GM12801 (cell line): ENCODE data around the gene MTA1.

Source experiments
- TF ChIP-seq, protein P1 (sequence below): IDR thresholded peaks from one replicate; pipeline ENCODE4 v1.5.1; 2011; ENCODE audit warnings: control low read depth; ENCODE audit not compliant: insufficient read length; ENCODE audit errors: extremely low read depth

MTA1 gene

DNA sequence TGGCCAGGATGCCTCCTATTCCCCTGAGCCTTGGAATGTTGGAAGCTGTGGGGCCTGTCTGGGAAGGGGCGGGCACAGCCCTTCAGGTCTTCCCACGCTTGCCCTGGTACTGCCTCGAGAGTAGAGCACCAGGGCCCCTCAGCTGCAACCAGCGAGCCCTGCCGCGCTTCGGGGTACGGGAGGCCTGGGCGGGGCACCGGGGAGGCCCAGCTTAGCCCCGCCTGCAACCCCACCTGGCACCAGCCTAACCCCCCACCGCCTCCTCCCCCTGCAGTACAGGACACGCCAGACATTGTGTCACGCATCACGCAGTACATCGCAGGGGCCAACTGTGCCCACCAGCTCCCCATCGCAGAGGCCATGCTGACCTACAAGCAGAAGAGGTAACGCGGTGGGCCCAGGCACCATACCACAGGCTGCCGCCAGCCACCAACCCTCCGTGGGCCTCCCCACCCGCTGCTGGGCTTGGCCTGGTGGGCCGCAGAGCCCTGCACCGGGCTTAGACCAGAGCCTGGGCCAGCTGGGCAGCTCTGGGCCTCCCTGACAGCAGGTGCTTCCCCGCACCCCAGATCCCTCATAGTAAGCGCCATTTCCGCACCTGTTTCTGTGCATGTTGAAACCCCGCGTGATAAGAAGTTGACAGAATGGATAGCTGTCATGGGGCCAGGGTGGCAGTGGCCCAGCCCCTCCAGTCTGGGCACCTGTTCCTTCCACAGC lies 34.9 kb upstream of the MTA1 start:
- TF ChIP-seq, protein P1, sequence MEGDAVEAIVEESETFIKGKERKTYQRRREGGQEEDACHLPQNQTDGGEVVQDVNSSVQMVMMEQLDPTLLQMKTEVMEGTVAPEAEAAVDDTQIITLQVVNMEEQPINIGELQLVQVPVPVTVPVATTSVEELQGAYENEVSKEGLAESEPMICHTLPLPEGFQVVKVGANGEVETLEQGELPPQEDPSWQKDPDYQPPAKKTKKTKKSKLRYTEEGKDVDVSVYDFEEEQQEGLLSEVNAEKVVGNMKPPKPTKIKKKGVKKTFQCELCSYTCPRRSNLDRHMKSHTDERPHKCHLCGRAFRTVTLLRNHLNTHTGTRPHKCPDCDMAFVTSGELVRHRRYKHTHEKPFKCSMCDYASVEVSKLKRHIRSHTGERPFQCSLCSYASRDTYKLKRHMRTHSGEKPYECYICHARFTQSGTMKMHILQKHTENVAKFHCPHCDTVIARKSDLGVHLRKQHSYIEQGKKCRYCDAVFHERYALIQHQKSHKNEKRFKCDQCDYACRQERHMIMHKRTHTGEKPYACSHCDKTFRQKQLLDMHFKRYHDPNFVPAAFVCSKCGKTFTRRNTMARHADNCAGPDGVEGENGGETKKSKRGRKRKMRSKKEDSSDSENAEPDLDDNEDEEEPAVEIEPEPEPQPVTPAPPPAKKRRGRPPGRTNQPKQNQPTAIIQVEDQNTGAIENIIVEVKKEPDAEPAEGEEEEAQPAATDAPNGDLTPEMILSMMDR: no peak

DNA sequence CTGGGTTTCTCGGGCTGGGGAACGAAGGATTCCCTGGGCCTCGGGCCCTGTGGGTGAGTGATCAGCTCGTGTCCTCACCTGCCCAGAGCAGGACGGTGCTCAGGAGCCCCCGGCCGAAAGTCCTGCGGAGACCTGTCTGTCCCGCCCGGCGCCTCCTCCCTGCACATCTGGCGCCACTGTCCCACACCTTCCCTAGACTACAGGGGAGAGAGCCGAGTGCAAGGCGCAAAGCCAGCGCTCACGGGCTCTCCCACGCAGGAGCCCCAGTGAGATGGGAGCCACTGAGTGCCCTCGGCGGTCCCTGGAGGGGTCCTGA lies 34.3 kb upstream of the MTA1 start:
- TF ChIP-seq, protein P1: no peak

GRCh38 chr14:105385698-105386365 lies 33.8 kb upstream of the MTA1 start:
- TF ChIP-seq, protein P1: no peak

DNA sequence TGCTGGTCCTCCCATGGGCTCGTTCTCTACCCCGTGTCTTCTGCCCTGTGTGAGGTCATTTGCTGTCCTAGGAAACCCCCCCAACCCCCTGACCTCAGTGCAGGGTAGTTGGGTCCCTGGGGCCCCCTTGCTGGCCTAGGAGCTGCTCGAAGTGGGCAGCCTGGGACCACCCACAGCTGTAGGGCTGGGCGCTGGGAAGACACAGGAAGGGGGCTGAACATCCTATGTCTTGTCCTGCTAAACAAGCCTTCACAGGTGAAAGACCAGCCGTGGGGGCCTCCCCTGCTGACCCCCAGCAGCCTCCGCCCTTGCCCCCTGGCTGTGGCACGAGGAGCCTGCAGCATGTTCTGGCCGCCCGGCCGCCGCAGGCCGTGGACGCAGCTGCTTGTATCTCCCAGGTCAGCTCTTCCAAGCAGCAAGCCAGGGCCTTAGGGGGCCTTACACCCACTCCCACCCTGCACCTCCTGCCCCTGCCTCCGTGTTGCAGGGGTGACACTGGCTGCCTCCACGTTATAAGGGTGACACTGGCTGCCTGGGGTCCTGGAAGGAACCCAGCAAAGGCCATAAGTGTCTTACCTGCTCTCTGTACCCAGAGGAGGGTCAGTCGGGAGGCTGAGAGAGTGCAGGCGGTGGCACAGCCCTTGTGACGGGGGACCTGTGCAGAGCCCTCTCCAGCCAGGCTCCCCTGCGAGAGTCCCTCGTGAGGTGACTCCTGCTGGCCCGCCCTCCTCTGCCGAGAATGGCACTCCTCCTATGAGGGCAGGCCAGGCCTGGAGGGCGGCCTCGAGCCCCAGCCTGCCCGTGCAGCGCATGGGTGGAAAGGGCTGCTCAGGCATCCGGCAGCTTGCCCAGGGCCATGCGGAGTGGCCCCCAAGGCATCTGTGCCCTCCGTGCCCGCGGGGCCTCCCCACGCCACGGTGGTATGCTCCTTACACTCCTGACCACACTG lies 32.8 kb upstream of the MTA1 start:
- TF ChIP-seq, protein P1: no peak

DNA sequence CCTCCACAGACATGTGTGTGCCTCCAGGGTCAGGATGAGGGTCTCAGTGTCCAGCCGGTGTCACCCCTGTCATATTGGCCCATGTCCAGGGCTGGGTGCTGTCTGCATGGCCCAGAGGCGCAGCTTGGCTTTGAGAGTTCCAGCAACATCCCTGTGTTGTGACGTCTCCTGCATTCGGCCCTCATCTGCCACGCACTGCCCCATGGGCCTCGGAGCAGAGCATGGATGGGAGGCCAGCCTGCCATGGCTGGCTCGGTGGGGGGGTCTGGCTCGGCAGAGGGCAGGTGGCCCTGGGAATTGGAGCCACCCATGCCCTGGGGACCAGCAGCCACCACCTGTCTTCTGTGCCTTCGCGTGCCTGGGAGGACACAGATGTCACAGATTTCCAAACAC lies 32.1 kb upstream of the MTA1 start:
- TF ChIP-seq, protein P1: no peak

DNA sequence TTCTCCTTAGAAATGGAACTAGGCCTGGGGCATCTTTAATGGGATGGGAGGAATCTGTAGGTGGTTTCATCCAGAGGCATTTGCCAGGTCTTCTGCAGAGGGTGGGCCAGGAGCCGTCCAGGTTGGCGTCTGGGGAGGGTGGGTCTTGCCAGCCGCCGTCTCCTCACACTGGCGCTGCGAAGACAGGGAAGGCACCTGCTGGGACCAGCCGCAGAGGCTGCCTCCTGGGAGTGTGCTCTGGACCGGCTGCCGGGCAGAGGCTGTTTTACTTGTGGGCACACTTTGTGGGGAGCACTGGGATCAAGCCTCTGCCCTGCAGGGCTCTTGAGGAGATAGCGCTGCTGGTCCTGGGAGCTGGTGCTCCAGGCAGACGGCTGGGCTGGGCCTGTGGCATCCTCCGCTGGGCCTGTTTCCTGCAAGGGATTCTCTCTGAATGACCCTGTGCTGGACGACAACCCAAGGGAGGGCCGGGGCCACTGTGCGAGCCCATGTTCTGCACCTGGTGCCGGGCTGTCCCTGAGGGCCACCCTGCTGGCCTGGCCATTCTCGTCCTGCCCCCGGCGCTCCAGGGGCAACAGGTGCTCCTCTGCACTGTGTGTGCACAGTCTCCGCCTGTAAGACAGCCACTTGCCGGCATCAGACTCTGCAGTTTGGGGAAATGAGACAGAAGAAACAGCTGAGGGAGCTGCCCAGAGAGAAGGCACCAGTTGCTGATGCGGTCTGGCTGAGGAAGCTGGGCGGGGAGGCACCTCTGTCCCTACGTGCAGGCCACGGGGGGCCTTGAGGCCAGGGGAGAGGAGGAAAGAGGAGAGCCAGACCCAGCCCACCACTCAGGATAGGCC lies 31.3 kb upstream of the MTA1 start:
- TF ChIP-seq, protein P1: no peak
